Measurements from ENCODE around the gene DOCK11. TPM values are rescaled to one million over a fixed set of nuclear protein-coding genes. Genes with fewer than 3 reads are reported as not detected.
A peak's percentile ranks its signal among the peaks of the same experiment; 100 is the strongest.

DOCK11 gene
- total and polyA plus RNA-seq, 9 of the 15 experiments (the other 6 are each of a cell fraction or from before 2014, with no cell fraction given) = 41.8 to 77.8 (median 50.9) TPM

GRCh38 chrX:118503260-118504041, 7.8 kb downstream of the DOCK11 start (continued):
- TF ChIP-seq, protein P1, sequence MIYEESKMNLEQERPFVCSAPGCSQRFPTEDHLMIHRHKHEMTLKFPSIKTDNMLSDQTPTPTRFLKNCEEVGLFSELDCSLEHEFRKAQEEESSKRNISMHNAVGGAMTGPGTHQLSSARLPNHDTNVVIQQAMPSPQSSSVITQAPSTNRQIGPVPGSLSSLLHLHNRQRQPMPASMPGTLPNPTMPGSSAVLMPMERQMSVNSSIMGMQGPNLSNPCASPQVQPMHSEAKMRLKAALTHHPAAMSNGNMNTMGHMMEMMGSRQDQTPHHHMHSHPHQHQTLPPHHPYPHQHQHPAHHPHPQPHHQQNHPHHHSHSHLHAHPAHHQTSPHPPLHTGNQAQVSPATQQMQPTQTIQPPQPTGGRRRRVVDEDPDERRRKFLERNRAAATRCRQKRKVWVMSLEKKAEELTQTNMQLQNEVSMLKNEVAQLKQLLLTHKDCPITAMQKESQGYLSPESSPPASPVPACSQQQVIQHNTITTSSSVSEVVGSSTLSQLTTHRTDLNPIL (CRISPR knock-in tag; IDR thresholded peaks at IDR 0.05) = no peak
- no peak for TF ChIP-seq CREB1 (IDR thresholded peaks at IDR 0.05)
- TF ChIP-seq CREB1 (CRISPR knock-in tag; IDR thresholded peaks at IDR 0.05) = no peak
- no peak for TF ChIP-seq LCOR (CRISPR knock-in tag; IDR thresholded peaks at IDR 0.05)
- TF ChIP-seq POLR2B (IDR thresholded peaks at IDR 0.05; ENCODE audit: low read depth, partially characterized antibody) = no peak
- peak; percentile 51 for TF ChIP-seq ARID1B (IDR thresholded peaks at IDR 0.05)
- TF ChIP-seq NBN (IDR thresholded peaks at IDR 0.05; ENCODE audit: low read depth) = peak; percentile 53
- TF ChIP-seq NCOA4 (IDR thresholded peaks at IDR 0.05; ENCODE audit: partially characterized antibody) = no peak
- TF ChIP-seq KLF16 (IDR thresholded peaks at IDR 0.05) = no peak
- TF ChIP-seq HDAC2 (IDR thresholded peaks at IDR 0.05) = no peak; the same call in 1 of the 2 replicates
- no peak for TF ChIP-seq RBM14 (IDR thresholded peaks at IDR 0.05; ENCODE audit: borderline replicate concordance, insufficient read depth, low read depth, low read length)
- no peak for TF ChIP-seq KDM2B (CRISPR knock-in tag; IDR thresholded peaks at IDR 0.05)
- TF ChIP-seq TAL1 (IDR thresholded peaks at IDR 0.05) = 0 out of 2 replicates have a peak, but pooled peaks have one; percentile 4
- no peak for TF ChIP-seq RNF219 (CRISPR knock-in tag; IDR thresholded peaks at IDR 0.05)
- TF ChIP-seq ZNF395 (CRISPR knock-in tag; IDR thresholded peaks at IDR 0.05) = no peak
- TF ChIP-seq MTA1 (IDR thresholded peaks at IDR 0.05; ENCODE audit: borderline replicate concordance) = no peak
- TF ChIP-seq, protein P2, sequence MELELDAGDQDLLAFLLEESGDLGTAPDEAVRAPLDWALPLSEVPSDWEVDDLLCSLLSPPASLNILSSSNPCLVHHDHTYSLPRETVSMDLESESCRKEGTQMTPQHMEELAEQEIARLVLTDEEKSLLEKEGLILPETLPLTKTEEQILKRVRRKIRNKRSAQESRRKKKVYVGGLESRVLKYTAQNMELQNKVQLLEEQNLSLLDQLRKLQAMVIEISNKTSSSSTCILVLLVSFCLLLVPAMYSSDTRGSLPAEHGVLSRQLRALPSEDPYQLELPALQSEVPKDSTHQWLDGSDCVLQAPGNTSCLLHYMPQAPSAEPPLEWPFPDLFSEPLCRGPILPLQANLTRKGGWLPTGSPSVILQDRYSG (tag; conservative IDR thresholded peaks at IDR 0.05; ENCODE audit: low read depth) = no peak
- TF ChIP-seq, protein P3, sequence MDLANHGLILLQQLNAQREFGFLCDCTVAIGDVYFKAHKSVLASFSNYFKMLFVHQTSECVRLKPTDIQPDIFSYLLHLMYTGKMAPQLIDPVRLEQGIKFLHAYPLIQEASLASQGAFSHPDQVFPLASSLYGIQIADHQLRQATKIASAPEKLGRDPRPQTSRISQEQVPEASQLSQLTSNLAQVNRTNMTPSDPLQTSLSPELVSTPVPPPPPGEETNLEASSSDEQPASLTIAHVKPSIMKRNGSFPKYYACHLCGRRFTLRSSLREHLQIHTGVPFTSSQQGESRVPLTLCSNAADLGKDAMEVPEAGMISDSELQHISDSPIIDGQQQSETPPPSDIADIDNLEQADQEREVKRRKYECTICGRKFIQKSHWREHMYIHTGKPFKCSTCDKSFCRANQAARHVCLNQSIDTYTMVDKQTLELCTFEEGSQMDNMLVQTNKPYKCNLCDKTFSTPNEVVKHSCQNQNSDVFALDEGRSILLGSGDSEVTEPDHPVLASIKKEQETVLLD (IDR thresholded peaks at IDR 0.05) = peak; percentile 39; the same call in 1 of the 2 replicates
- no peak for TF ChIP-seq FOXA1 (IDR thresholded peaks at IDR 0.05; ENCODE audit: borderline replicate concordance)
- no peak for TF ChIP-seq ZNF175 (CRISPR knock-in tag; IDR thresholded peaks at IDR 0.05; ENCODE audit: low read depth)
- no peak for TF ChIP-seq FOSL1 (tag; conservative IDR thresholded peaks at IDR 0.05)
- TF ChIP-seq KAT8 (IDR thresholded peaks at IDR 0.05; ENCODE audit: low read depth) = no peak
